ENCODE data around the gene RGL2. TPM values are rescaled to one million over a fixed set of nuclear protein-coding genes. Genes with fewer than 3 reads are reported as not detected.

The RGL2 gene
- total RNA-seq, 1 experiment from 2014 or later: 17.7 TPM

Other genes with a start within 250 kb of the RGL2 start
- gene HLA-DPA1, start 225.3 kb downstream of the RGL2 start, total RNA-seq (2014; rRNA removed; shearing (Covaris generic)): 0.31 and 0.34 TPM in 2 replicates
- 0.10 TPM in 1 of 2 replicates, not detected in the other for gene HLA-DPB1, start 223.0 kb downstream of the RGL2 start, total RNA-seq (2014; rRNA removed; shearing (Covaris generic))
- 0.79 and 1.7 TPM in 2 replicates for gene COL11A2, start 106.5 kb downstream of the RGL2 start, total RNA-seq (2014; rRNA removed; shearing (Covaris generic))
- gene RXRB, start 98.3 kb downstream of the RGL2 start, total RNA-seq (2014; rRNA removed; shearing (Covaris generic)): 14.1 and 20.4 TPM in 2 replicates
- gene SLC39A7, start 98.1 kb downstream of the RGL2 start, total RNA-seq (2014; rRNA removed; shearing (Covaris generic)): 77.7 and 120 TPM in 2 replicates
- 0.19 TPM in 1 of 2 replicates, not detected in the other for gene HSD17B8, start 94.3 kb downstream of the RGL2 start, total RNA-seq (2014; rRNA removed; shearing (Covaris generic))
- gene RING1, start 90.4 kb downstream of the RGL2 start, total RNA-seq (2014; rRNA removed; shearing (Covaris generic)): 16.2 and 19.7 TPM in 2 replicates
- 23.2 and 34.3 TPM in 2 replicates for gene VPS52, start 27.1 kb downstream of the RGL2 start, total RNA-seq (2014; rRNA removed; shearing (Covaris generic))
- gene RPS18, start 26.9 kb downstream of the RGL2 start, total RNA-seq (2014; rRNA removed; shearing (Covaris generic)): 2,019 and 2,446 TPM in 2 replicates
- 0.07 TPM in 2 replicates for gene B3GALT4, start 21.8 kb downstream of the RGL2 start, total RNA-seq (2014; rRNA removed; shearing (Covaris generic))
- 77.9 and 95.4 TPM in 2 replicates for gene WDR46, start 9.7 kb downstream of the RGL2 start, total RNA-seq (2014; rRNA removed; shearing (Covaris generic))
- 85.3 and 93.7 TPM in 2 replicates for gene PFDN6, start 9.3 kb downstream of the RGL2 start, total RNA-seq (2014; rRNA removed; shearing (Covaris generic))
- 59.4 and 61.6 TPM in 2 replicates for gene TAPBP, start 15.1 kb upstream of the RGL2 start, total RNA-seq (2014; rRNA removed; shearing (Covaris generic))
- gene ZBTB22, start 18.8 kb upstream of the RGL2 start, total RNA-seq (2014; rRNA removed; shearing (Covaris generic)): 7.6 and 8.8 TPM in 2 replicates
- gene DAXX, start 24.0 kb upstream of the RGL2 start, total RNA-seq (2014; rRNA removed; shearing (Covaris generic)): 56.2 and 60.0 TPM in 2 replicates
- gene KIFC1, start 92.9 kb upstream of the RGL2 start, total RNA-seq (2014; rRNA removed; shearing (Covaris generic)): 53.2 and 55.6 TPM in 2 replicates
- gene PHF1, start 112.1 kb upstream of the RGL2 start, total RNA-seq (2014; rRNA removed; shearing (Covaris generic)): 36.0 and 40.8 TPM in 2 replicates
- gene CUTA, start 119.2 kb upstream of the RGL2 start, total RNA-seq (2014; rRNA removed; shearing (Covaris generic)): 298 and 347 TPM in 2 replicates
- 1.8 and 2.5 TPM in 2 replicates for gene SYNGAP1, start 121.1 kb upstream of the RGL2 start, total RNA-seq (2014; rRNA removed; shearing (Covaris generic))
- 5.3 and 7.4 TPM in 2 replicates for gene ZBTB9, start 155.6 kb upstream of the RGL2 start, total RNA-seq (2014; rRNA removed; shearing (Covaris generic))

Measured in A172 (cell line).